ENCODE data around the gene TRAPPC4. TPM values are rescaled to one million over a fixed set of nuclear protein-coding genes. Genes with fewer than 3 reads are reported as not detected.

TRAPPC4 gene
- total and polyA plus RNA-seq, 2 experiments from 2014 or later, result 96.1 to 175 TPM

DNA sequence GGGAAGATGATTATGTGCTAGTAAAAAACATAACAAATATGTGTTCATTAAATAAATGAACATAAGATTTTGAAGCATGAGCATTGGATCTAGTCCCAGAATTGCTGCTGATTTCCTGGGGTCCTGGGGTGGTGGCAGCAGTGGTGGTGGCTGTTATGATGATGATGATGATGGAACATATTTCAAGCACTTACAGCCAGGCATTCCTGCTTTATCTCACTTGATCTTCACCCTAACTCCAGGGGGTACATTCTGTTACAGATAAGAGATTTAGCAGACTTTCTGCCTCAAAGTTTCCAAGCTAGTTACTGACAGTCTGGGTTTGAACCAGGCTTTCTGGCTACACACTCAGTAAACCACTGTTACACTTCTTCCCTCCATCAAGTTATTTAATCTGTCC is 5.2 kb downstream of the TRAPPC4 start:
- TF ChIP-seq CTCF (IDR thresholded peaks at IDR 0.05; ENCODE audit: poor library complexity) (no peak), EZH2phosphoT487 (IDR thresholded peaks at IDR 0.05; ENCODE audit: low read depth, severe bottlenecking, unreplicated experiment) (no peak), EZH2 (IDR thresholded peaks at IDR 0.05; ENCODE audit: borderline replicate concordance) (no peak)
- H3K9me2 ChIP-seq (replicated peaks; ENCODE audit: insufficient read depth), result no peaks in the 10 kb centered on the region
- no peaks in the 10 kb centered on the region for H3K9me3 ChIP-seq (ENCODE audit: low read depth)
- H4K20me1 ChIP-seq (ENCODE audit: insufficient read depth, poor library complexity, severe bottlenecking), result no peaks in the 10 kb centered on the region
- no peaks in the 10 kb centered on the region for H3K27me3 ChIP-seq
- H3K4me1 ChIP-seq (ENCODE audit: insufficient read depth), result peaks cover 68% of the 10 kb centered on the region
- H3K27ac ChIP-seq, result peak overlapping the region; percentile 67
- peak overlapping the region; percentile 98 for H3K4me2 ChIP-seq
- no peak overlapping the region for H3K4me3 ChIP-seq
- H3K79me2 ChIP-seq, result peaks cover 61% of the 10 kb centered on the region
- H3K36me3 ChIP-seq (replicated peaks; ENCODE audit: insufficient read depth, low read depth), result no peaks in the 10 kb centered on the region
- no peak overlapping the region for H2AFZ ChIP-seq
- no peak for DNase-seq (ENCODE audit: low spot score)

DNA sequence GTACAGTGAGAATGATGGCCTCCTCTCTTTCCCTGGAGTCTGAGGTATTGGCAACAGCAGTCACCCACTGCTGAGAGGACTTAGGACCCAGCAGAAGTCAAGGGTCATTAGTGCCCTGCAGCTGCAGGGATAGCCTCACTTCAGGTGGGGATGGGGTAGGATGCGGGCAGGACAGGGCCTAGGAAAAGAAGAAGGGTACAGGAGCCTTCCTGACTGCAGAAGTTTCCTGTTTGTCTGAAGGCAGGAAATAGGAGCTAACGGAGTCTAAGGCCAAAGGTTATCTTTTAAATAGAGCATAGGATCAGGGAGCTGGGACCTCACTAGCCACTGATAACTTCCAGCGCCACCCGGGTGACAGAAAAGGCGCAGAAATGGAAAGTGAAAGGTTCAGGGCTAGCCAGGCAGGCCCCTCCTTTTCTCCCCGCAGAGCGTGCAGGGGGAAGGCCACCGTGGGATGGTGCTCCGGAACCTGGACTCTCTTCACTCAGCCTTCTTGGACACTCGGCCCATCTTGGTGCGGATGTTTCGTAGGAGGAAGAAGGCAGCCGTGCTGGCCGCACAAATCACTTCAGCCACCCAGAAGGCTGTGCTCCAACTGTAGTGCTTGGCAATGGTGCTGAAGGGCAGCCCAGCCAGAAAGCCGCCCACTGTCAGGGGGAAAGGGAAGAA is 6.0 kb downstream of the TRAPPC4 start:
- no peaks in the 10 kb centered on the region for H3K9me2 ChIP-seq (replicated peaks; ENCODE audit: insufficient read depth)
- H3K27me3 ChIP-seq, result no peaks in the 10 kb centered on the region
- TF ChIP-seq EZH2 (IDR thresholded peaks at IDR 0.05; ENCODE audit: borderline replicate concordance), result no peak
- TF ChIP-seq EZH2phosphoT487 (IDR thresholded peaks at IDR 0.05; ENCODE audit: low read depth, severe bottlenecking, unreplicated experiment), result no peak
- no peak for TF ChIP-seq CTCF (IDR thresholded peaks at IDR 0.05; ENCODE audit: poor library complexity)
- WGBS (ENCODE audit: low lambda C conversion rate, missing lambda C conversion rate), result 58% methylated on average over 15 of the region's 15 CpGs
- no peaks in the 10 kb centered on the region for H4K20me1 ChIP-seq (ENCODE audit: insufficient read depth, poor library complexity, severe bottlenecking)
- H2AFZ ChIP-seq, result no peak overlapping the region
- H3K4me2 ChIP-seq, result peak overlapping the region; percentile 98
- peak overlapping the region; percentile 67 for H3K27ac ChIP-seq
- no peaks in the 10 kb centered on the region for H3K36me3 ChIP-seq (replicated peaks; ENCODE audit: insufficient read depth, low read depth)
- H3K9me3 ChIP-seq (ENCODE audit: low read depth), result no peaks in the 10 kb centered on the region
- no peak for DNase-seq (ENCODE audit: low spot score)
- no peak overlapping the region for H3K4me3 ChIP-seq
- H3K4me1 ChIP-seq (ENCODE audit: insufficient read depth), result peaks cover 72% of the 10 kb centered on the region
- H3K79me2 ChIP-seq, result peaks cover 58% of the 10 kb centered on the region

DNA sequence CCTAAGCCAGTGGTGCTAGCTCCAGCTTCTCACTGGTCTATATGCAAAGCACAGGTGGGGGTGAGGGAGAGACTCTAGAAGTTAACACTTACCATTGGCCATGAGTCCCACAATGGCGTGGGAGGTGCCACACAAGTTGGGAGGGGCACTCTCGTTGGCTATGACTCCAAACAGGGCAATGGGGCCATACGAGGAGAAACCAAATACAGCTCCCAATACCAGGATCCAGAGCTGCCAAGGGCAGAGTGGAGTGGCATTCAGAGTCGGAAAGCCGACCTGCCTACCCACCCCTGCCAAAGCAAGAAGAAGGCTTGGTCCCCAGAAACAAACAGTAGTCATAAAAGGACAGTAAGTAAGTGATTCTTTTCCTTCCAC is 6.5 kb downstream of the TRAPPC4 start:
- H3K9me2 ChIP-seq (replicated peaks; ENCODE audit: insufficient read depth), result no peaks in the 10 kb centered on the region
- DNase-seq (ENCODE audit: low spot score), result no peak
- no peaks in the 10 kb centered on the region for H3K9me3 ChIP-seq (ENCODE audit: low read depth)
- H4K20me1 ChIP-seq (ENCODE audit: insufficient read depth, poor library complexity, severe bottlenecking), result no peaks in the 10 kb centered on the region
- 76% methylated on average over 5 of the region's 5 CpGs for WGBS (ENCODE audit: low lambda C conversion rate, missing lambda C conversion rate)
- H3K27ac ChIP-seq, result peak overlapping the region; percentile 67
- no peak overlapping the region for H3K4me3 ChIP-seq
- H3K79me2 ChIP-seq, result peaks cover 58% of the 10 kb centered on the region
- TF ChIP-seq EZH2 (IDR thresholded peaks at IDR 0.05; ENCODE audit: borderline replicate concordance) (no peak), EZH2phosphoT487 (IDR thresholded peaks at IDR 0.05; ENCODE audit: low read depth, severe bottlenecking, unreplicated experiment) (no peak), CTCF (IDR thresholded peaks at IDR 0.05; ENCODE audit: poor library complexity) (no peak)
- no peak overlapping the region for H2AFZ ChIP-seq
- peak overlapping the region; percentile 98 for H3K4me2 ChIP-seq
- no peaks in the 10 kb centered on the region for H3K36me3 ChIP-seq (replicated peaks; ENCODE audit: insufficient read depth, low read depth)
- H3K27me3 ChIP-seq, result no peaks in the 10 kb centered on the region
- peaks cover 72% of the 10 kb centered on the region for H3K4me1 ChIP-seq (ENCODE audit: insufficient read depth)

All from hepatocyte (in vitro differentiated cells).